Putamen (tissue), 1 donor: ENCODE data around the gene RAPGEF4.
"Not testable (repeated sequence)": the region's sequence is repeated elsewhere in the genome, so short reads cannot be mapped to it uniquely, and the experiment has no call there.

Experiments used
- DNase-seq: peaks from one replicate; pipeline ENCODE4 v3.0.0-alpha.2; 2016; ENCODE audit warnings: low spot score

RAPGEF4 gene

DNA sequence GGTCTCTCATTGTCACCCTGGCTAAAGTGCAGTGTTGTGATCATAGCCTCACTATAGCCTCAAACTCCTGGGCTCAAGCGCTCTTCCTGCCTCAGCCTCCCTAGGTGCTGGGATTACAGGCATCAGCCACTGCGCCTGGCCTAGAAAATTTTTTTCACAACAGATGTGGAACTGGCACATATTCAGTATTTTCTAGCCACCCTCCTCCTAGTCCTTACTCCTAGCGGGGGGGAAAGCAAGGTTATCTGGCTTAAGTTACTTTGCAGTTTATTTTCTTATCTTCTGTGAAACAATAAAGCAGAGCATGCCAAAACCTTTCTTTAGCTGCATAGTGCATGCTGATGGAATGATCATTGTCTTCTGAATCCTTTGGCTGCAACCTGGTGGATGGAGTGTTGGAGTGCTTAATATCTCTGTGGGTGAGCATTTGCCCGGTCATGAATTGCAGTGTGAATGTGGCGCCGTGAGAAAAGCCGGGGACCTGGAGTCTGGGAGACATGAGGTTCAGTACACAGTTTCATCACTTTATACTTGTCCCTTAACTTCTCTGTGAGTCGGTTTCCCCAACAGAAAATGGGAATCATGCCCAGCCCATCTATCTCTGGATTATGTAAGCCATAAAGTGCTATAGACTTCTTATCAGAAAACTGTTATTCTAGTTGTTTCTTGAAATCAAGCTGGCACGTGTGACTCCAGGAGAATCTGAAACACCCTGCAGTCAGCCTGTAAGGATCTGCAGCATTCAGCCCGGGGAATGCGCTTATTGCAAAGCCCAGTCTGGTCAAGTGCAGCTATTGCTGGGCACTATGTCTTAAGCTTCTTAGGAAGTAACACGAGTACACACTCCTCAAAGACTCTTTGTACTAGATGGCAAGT lies 301.8 kb downstream of the RAPGEF4 start:
- DNase-seq = no peak

DNA sequence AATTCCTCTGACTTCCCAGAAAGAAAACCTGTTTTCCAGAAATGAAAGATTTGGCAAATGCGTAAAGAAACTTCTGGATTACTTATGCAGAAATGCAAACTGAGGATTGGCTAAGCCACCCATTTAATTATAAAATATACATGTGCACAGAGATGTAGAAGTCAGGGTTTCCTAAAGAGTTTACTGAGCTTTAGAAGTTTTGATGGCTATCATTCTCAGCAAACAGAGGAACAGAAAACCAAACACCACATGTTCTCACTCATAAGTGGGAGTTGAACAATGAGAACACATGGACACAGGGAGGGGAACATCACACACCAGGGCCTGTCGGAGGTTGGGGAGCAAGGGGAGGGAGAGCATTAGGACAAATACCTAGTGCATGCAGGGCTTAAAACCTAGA lies 302.6 kb downstream of the RAPGEF4 start:
- DNase-seq = not testable (repeated sequence)

DNA sequence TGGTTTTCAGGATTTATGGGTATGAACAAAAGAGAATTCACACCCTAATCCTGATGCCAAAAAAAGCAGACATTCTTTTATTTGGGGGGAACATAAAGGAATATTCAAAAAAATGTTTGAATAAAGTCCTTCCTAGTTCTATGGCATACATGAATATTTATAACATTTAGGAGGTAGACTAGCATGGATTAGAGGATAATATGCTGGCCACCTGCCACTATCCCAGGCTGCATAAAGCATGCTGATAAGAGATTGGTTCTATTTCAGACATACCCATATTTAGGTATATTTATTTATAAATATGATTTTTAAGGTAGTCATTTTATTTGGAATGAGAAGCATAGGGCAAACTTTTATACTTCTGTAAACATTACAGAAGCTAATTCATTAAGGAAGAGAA lies 305.1 kb downstream of the RAPGEF4 start:
- no peak for DNase-seq

DNA sequence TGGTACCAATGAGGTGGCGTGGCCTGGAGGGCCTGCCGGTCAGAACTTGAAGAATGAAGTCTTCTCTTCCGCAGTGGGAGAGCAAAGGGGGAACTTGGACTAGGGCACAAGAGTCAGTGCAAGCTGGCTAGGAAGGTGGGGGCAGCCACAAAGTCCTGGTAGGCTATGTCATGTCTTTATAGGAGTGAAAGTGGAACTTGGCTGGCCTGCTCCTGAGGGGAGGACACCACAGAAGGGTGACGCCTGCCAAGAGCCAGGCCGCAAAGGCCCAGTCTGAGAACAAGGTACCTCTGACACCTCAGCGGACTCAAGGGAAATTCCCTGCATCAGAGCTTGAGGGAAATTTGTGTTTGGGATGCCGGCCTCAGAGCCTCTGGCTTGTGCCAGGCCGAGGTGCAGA lies 307.8 kb downstream of the RAPGEF4 start:
- peak; percentile 11 for DNase-seq

DNA sequence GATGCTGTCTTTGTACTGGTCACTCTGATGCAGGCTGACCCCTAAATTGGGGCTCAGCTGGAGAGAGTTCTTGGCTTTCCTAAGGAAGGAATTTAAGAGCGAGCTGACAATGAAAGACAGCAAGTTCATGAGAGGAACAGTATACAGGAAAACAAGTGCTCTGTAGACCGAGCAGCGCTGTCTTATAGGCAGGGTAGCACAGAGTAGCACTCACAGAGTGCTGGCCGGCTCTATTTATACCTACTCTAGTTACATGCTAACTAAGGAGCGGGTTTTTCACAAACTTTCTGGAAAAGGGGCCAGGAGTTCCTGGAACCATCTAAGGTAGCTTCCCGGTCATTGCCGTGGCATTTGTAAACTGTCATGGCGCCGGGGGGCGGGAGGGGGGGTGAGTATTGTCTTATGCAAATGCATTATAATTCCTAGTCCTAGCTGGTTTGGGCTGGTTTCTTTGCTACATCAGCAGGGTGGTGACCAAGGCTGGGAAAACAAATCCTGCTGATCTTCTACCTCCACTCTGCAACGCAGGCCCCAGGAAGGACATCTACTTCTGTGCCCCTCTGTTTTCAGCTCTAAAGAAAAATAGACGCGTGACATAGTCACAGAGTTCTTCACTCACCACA lies 308.4 kb downstream of the RAPGEF4 start:
- DNase-seq = no peak

DNA sequence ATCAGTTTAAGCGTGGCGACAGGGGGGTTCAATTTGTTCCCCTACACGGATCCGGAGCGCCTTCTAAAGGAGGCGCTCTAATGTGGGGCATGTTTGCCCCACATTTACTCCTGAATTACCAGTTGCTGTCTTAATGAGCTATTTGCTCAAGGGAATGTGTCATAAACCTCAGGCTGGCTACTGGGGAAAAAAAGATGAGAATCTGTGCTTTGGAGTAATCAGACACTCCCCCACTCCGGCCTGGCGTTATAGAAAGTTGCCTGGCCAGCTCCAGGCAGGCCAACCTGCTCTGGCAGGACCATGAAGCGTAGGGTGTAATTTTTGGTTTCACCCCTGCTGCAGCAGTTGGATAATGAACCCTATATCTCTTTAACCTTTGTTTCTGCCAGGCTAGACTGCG lies 309.0 kb downstream of the RAPGEF4 start:
- DNase-seq = no peak

DNA sequence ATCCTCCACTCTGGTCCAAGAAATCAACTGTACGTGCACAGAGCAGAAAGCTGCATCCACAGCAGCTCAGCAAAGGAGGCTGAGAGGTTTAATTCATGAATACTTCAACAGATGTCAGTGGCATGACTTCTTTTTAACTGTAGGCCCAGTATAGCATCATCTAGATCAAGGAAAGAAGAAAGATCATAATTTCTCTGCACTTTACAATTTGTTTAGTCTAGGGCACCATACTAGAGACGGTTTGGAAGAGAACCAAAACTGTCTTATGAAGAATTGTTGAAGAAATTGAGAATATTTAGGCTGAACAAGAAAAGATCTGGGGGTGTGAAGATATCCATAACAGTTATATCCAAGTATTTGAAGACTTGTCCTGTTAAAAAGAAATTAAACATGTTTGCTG lies 309.5 kb downstream of the RAPGEF4 start:
- DNase-seq = no peak

DNA sequence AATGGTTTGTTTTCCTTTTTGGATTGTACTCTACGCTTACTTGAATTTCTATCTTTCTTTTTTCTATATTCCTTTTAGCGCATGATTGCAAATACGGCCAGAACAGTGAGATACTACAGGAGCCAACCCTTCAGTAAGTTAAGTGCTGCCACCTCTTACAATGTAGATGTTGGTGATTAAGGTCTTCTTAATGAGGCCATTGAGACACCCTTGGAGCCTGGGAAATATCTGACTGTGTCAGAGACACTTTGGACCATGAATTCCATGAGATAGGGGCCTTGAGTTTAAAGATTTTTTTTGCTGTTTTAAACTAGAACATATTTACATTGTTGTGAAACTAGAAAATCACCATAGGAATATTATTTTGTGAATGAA lies 312.9 kb downstream of the RAPGEF4 start:
- DNase-seq = no peak

DNA sequence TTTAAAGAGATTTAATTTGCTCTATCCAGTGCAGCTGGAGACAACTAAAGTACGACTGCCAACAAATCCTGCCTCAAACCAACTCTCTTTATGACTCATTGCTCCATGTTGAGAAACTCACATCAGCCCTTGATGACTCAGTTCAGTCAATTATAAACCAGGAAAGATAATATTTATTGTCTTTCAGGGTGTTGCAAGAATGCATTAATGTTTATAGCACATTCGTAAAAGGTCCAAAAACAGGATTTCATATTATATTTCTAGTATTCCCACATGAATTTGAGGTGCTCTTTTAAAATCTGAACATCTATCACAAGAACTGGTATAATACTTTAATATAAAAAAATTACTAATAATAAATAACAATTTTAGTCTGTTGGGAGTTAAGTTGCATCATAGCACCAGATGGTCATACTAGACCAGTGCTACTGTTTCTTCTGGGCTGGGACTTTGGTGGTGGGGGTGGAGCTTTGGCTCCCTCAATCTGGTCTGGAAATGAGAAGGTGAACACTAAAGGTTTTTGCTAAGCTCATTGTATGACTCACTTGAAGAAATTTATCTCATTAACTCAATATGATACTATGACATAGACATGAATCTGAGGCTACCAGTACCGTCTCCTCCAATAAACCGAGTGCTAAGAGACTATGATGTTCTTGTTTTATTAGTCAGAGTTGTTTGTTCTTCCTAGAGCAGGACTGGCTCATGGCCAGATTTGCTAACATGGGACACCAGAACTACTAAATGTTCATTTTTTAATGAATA lies 313.4 kb downstream of the RAPGEF4 start:
- no peak for DNase-seq

DNA sequence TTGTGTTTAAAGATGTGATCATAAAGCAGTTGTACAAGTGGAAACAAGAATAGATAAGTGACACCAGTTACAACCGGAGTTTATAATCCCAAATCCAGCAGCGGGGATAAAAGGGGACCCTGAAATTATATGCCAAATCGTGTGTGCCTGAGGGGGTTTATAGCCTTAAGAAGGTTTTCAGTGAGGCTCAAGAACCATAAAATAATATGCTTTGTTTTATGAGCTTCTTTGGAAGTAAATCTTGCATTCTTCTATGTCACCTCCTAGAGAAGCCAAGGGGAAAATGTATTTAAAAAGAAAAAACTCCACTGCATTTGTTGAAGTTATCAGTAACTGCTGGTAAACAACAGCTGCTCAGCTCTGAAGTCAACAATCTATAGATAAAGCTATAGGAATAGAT lies 314.2 kb downstream of the RAPGEF4 start:
- DNase-seq = no peak

DNA sequence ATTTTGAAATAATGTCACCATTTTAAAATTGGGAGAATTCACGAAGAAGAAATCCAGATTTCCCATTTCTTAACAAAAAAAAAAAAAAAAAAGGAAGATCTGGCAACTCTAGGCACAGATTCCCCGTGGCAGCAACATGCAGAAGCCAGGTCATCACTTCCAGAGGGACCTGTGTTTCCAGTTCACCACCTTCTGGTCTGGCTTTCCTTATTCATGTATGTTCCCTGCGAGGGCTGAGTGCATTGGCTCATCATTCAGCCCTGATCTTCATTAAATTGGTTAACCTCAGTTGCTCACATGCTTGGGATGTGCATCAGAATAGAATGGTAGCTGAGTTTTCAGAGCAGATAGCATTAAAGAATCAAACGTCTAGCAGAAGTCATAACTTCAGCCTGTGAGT lies 315.0 kb downstream of the RAPGEF4 start:
- no peak for DNase-seq

DNA sequence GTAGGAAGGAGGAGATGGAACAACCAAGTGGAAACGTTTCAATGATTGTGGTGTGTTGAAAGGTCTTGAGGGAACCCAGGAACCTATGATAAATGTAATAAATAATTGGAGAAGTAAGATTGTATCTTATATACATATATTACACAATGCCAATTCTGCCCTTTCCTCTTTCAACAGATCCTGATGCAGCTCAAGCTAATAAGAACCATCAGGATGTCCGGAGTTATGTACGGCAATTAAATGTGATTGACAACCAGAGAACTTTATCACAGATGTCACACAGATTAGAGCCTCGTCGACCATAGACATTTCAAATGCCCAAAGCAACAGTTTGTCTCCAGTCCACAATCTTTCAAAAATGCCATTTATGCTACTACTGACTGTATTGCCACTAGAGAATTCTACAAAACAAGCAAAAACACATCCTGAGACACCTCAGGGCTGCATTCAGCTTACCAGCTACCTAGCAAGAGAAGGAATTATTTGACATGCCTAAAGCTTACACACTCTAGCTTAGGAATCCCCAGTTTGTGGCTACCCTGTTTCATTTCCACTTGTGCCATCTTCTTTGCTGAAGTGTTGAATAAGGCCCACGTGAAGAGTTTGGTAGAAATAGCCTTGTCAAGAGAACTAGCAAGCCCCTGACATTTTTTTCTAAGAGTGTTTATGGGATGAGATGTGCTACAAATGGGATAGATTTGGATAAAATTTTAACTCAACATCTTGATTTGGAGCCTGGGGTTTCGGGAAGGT lies 316.0 kb downstream of the RAPGEF4 start:
- DNase-seq = no peak

DNA sequence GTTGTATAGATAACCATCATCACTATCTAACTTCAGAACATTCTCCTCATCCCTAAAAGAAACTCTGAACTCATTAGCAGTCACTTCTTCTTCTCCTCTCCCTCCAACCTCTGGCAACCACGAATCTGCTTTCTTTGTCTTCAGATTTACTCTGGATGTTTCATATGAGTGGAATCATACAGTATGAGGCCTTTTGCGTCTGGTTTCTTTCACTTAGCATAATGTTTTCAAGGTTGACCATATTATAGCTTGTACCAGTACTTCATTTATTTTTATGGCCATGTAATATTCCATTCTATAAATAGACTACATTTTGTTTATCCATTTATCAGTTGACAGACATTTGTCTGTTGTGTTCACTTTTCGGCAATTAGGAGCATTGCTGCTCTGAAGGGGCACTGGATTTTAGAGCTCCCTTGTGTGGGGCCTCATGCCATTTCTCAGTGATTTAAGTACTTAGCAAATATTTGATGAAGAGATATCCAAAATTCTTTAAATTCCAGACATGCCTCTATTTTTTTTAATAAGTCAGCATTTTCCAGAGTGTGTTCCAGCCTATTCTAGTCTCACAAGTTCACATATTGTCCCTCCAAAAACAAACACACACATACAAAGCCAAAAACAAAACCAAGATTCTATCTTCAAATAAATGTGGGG lies 317.5 kb downstream of the RAPGEF4 start:
- no peak for DNase-seq

DNA sequence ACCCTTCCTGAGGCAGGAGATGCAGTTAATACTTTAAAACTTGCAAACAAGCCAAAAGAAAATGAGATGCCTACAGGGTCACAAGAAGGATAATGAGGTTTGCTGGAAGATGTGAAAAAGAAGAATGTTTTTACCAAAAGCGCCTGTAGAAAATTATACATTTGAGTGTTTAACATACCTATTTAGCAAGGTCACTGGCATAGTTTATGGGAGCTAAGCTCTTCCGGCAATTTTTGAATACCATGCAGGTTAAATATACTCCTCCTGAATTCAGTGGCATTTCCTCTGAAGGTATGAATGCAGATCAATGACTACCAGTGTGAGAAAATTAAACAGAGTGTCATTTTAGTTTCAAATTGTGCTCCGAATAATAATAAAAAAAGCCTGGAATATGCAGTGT lies 318.8 kb downstream of the RAPGEF4 start:
- DNase-seq = no peak

DNA sequence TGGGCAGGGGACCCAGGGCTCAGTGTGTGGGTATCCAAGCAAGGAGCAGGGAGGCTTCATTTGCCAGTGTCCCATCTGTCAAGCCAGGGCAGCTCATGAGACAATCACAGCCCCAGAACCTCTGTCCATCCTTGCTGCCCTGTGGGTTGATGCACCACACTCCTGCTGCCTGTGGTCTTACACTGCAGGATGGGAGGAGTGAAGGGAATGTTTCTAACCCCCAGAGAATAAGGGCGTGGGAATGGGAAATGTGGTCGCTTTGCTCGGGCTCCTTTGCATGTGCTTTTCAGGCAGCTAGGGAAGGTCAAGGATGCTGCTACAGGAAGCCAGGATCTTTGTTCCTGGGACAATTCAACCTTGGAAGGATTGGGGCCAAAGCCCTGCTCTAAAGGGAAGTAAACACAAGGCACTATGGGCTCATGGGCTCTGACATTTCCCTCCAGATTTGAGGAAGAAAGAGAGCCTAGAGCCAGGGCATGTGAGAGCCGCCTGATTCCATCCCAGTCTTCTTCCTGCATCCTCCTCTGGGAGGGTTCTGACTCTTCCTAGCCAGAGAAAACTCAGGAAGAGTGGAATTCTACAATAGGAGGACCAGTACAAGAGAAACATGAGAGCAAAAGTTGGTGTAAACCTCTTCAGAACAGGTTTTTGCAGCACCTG lies 321.2 kb downstream of the RAPGEF4 start:
- no peak for DNase-seq

DNA sequence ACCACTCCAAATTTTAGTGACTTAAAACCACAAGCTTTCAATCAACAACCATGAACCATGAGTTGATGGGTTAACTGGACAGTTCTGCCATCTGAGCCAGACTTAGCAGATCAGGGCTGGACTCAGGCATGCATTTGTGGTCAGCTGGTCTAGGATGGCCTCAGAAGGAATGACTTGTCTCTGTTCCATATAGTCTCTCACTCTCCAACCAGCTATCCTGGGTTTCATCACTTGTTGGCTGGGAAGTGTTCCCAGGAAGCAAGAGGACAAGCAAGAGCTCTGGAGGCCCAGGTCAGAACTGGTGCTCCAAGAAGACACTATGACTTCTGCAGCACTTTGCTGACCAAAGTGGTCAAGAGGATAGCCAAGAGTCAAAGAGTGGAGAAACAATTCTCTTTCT lies 322.5 kb downstream of the RAPGEF4 start:
- no peak for DNase-seq

DNA sequence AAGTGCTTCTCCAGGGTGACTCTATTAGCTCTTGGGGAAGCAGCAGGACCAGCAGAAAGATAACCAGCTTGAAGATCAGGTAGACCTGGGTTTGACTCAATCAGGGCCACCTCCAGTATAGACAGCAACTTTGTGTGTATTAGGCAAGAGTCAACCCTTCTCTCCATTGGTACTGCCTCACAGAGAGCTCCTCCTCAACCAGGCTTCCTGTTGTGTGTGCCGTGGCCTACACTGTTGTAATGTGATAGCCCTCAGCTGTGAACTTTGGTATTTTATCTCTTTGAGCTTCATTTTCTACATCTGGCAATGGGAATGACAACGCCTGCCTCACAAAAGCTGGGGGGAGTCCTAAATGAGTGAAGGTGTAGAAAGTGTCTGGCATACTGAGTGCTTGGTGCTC lies 323.0 kb downstream of the RAPGEF4 start:
- no peak for DNase-seq

DNA sequence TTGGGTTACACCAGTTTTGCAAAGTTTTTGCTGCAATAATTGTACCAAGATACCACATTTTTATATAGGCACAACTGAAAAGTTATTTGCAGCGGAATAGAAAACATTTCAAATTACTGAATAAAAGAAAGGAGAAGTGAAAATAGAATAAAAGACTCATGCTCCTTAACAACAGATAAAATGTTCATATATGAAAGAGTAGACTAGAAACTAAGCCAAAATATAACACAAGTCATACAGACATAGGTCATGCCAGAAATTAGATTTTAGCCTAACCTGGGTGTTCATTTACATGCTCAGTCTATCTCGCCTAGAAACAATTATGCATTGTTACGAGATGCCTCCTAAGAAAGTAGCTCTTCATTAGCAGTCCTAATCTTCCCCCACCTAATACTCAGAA lies 323.6 kb downstream of the RAPGEF4 start:
- no peak for DNase-seq

DNA sequence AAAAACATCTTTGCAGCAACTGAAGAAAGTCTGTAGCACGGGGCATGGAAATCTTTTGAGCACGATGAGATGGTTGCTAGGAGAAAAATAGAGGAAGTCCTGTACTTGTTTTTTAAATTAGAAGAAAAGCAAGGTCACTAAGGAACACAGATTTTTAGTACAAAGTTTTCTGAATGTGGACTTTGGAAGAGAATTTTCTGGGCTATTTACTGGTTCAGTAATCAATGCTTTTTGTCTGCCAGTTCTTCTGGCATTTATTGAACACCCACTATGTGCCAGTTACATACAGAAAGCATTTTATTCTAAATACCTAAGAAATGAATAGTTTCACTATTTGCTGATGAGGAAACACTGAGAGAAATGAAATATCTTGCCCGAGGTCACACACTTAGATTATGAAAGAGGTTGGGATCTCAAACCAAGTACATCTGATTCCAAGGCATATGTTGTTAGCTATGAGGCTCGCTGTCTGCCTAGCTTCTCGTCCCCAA lies 324.4 kb downstream of the RAPGEF4 start:
- DNase-seq = no peak

DNA sequence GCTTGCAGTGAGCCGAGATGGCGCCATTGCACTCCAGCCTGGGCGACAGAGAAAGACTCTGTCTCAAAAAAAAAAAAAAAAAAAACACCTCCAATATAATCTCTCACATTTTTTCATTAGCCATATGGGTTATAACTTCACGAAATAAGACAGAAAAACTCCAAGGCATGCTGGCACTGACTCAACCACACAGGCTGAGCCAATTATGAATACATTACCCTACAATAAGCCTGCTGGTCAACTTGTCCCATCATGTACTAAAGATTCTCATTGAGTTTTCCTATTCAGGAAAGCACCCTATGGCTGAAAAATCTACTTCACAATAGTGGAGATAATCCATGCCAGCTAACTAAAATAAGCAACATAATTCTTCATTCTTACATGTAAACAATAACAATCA lies 327.2 kb downstream of the RAPGEF4 start:
- no peak for DNase-seq
